ENCODE results near the gene SYNE1.

GRCh38 chr6:152573762-152574161, 63.4 kb downstream of the SYNE1 start:
- TF ChIP-seq POLR2A (IDR thresholded peaks at IDR 0.05), result no peak
- TF ChIP-seq CTCF (IDR thresholded peaks at IDR 0.05), result no peak

Measured in heart left ventricle (tissue), 13 donors.